SK-N-SH (cell line): Measurements from ENCODE around the gene MUC5AC.

Source experiments
- CHD2 ChIP-seq: fragments of 150-350 bp; IDR thresholded peaks from 2 replicates; pipeline ENCODE4 v1.6.1; 2018; ENCODE audit warnings: low read length; ENCODE audit not compliant: partially characterized antibody
- RAD21 ChIP-seq: IDR thresholded peaks from 2 replicates; pipeline ENCODE4 v1.6.1; 2012; ENCODE audit warnings: mild to moderate bottlenecking, low read length

- TF ChIP-seq RAD21 (no peak), CHD2 (no peak)
Measured at GRCh38 chr11:1122664-1123002, 35.1 kb upstream of the MUC5AC start.
